ENCODE data around the gene COBL.

The COBL gene

GRCh38 chr7:51327287-51327717 is 10.7 kb upstream of the COBL start:
- DNase-seq, result no peak

- no peak for DNase-seq
Observed at GRCh38 chr7:51326656-51327286, 10.2 kb upstream of the COBL start.

DNA sequence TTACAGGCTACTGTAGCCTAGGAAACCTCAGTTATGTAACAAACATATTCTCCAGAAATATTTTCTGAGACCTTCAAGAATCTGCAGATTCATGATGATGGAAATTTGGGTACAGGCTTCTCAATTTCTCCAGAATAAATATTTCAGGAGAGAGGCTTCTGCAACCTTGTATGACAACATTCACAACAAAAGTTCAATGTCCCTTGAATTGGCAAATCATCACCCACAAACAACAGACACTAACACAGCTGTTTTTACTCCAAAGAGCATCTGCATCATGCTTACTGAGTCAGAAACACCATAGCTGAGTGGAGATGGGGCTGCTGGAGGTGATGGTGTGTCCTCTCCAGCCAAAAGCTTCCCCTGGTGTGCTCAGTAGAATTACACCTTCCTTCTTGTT is 9.3 kb upstream of the COBL start:
- DNase-seq, result no peak

DNA sequence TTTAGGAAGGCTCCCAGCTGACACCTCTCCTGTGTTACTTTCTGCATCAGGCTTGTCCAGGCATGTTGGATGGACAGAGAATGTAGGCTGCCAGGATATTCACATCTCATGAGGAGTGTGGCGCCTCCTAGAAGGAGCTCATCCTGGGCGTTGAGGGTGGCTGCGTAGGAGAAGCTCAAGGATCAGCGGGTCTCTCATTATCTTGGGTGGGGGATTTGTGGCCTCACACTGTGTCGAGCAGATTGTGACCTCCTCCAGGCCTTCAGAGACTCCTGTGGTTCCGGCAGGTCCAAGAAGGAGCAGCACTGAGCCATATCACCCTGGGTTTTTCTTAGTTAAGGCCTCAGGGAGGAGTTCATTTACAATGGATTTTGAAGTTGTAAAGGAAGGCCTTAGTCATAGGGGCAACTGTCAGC is 8.7 kb upstream of the COBL start:
- DNase-seq, result no peak

DNA sequence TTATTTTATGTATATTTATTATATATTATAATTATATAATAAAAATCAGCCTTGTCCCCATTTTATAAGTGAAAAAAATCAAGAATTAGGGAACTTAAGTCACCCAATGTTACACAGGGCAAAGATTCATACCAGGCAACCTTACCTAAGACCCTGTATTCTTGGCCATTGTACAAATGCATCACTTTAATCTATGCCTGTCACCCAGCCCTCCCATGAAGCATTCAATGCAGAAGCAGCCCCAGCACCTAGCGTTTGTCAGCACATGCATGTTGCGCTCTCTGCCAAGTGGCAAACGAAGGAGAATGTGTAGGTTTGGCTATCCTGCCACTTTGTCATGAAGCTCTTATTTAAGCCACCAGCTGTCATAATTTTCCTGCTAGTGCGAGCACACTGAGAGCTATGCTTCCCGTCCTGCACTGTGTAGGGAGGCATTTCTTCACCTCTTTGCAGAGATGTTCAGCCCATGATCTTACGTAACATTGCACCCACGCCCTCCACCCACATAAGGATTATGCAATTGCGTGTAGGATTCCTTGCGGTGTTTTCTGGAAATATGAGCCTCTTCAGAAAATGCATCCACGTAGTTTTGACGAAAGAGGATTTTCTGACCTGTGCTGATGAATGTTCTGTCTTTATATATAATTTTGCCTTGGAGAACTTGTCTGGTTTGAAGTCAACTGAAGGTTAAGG is 7.7 kb upstream of the COBL start:
- no peak for DNase-seq

DNA sequence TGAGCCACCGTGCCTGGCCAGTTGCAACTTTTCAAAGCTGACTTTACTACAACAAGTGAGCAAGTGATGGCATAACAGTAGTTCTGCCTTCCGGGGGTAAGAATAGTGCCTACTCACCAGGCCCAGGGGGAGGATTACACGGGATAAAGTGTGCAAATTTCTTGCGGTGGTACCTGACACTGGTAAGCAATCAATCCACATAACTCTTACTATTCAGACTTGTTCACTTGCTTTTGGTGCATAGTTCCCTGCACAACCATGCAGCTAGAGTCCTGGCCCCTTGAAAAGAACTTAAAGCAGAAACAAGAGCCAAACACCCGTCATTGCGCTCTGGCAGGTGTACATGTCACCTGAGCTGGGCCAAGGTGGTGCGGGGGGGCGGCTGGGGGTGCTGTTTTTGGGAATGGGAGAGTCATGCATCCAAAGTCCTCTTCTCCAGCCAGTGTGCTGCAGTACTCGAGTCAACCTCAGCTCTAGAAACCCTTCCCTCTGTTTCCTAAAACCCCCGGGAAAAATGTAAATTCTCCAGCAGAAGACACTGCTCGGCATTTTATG is 5.4 kb upstream of the COBL start:
- peak in 1 of 3 experiments; percentile 53 for DNase-seq

DNA sequence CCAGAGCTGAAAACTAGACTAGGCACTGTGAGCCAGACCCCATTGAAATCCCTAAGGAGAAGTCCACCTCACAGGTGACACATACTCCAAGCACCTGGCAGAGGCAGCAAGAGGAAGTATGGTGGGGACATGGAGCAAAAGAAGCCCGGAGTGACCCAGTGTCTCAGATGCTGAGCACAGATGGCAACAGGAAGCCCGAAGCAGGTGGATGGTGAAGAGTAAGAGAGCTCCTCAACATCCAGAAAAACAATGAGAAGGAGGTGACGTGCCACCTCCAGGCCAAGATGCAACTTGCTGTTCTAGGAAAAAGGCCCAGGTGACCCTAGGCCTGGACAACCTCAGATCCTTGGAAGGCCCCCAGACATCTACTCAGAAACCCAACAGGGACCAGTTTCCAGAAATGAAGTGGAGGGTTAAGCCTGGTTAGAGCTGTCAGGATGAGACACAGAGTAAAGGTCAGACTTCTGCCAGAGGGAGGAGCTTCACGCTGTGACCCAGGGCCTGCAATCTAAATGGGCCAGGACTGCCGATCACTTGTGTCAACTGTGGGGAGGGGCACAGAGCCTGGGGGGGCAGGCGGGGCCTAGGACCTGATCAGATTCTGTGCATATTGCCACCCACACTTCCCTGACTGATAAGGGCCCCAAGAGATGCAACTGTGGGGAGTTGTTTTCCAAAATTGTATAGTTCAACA is 2.4 kb upstream of the COBL start:
- DNase-seq, result no peak

- peak in 1 of 3 experiments; percentile 12 for DNase-seq
Observed at GRCh38 chr7:51318001-51318400, 1.4 kb upstream of the COBL start.

GRCh38 chr7:51317582-51317910 is 937 bp upstream of the COBL start:
- no peak for DNase-seq

- DNase-seq, result peak in 1 of 3 experiments; percentile 32
Observed at GRCh38 chr7:51316262-51316665, 345 bp downstream of the COBL start.

DNA sequence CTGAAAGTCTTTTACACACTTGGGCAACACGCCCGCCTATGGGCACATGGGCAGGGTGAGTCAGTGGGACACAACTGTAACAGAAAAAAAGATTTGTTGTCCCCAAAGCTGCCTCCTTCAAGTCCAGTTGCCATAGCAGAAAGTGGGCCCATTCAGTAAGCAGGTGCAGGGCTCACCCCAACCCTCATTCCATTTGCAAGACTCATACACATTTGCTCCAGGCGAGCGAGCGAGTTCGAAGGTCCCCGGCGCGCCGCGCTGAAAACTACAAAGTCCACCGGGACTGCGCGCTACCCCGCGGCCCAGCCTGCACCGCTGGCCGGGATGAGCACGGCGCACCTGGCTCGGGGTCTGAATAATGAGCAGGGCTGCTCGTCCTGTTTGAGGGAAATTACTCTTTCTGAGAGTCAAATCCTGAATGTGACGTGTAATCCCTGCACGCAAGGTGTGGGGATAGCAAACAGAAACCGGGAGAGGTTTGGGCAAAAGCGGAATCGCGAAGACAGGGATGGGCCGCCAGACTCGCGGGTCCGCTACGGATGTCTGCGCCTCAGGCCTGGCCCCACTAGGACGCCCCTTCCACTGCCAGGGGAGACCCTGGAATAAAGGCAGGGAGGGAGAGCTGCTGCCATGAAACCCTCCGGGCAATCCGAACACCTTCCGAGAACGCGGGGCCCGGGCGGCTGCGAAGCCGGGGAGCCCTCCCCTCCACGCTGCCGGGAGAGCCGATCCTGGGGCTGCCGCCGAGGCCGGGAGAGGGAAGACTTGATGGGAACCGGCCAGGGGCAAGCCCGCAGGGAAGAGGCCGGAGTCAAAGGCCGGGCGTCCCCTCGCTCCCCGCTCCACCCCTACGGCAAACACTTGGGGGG is 982 bp downstream of the COBL start:
- peak in 1 of 3 experiments; percentile 40 for DNase-seq

DNA sequence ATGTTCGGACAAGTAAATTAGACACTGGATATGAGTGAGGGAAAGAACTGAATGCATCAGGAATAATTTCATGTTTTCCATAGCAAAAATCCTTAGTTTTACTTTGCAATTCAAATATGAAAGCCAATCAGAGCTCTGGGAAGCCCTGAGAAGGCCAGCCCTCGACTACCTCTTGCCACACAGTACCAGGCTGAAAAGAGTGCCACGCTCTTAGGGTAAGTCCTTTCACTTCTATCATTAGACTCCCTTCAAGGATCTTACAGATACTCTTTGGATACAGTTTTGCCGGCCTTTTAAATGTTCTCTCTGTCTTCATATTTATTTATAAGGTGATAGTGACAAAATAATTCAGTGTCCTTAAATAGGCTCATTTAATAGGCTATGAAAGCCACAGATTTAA is 1.9 kb downstream of the COBL start:
- DNase-seq, result peak in 1 of 3 experiments; percentile 16

DNA sequence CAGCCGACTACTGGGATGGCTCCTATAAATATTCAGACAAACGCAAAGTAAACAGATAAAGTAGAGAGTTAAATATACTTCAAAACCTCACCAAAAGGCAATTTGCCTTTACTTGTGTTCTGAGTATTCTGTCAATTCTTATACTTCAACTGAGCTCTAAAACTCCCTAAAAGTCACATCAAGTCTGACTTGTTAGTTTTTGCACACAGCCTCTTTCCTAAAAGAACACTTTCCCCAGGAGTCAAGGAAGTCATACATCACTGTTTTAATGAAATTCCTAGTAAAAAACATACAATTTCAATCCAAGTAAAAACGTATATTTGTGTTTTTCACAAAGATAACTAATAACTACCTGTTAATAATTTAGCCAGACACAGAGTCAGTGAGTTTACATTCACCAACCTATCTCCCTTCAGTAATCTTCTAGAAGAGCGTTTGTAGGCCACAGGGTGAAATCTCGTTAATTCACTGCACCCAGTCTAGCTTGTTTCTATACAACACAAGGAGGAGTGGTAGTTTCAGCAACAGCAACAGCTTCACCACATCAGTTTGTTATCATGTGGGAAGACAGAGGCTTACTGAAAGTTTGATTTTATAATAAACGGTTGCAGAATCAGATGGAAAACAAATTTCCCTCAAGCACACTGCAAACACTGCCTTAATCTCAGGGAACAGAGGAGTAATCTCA is 2.7 kb downstream of the COBL start:
- DNase-seq, result no peak

DNA sequence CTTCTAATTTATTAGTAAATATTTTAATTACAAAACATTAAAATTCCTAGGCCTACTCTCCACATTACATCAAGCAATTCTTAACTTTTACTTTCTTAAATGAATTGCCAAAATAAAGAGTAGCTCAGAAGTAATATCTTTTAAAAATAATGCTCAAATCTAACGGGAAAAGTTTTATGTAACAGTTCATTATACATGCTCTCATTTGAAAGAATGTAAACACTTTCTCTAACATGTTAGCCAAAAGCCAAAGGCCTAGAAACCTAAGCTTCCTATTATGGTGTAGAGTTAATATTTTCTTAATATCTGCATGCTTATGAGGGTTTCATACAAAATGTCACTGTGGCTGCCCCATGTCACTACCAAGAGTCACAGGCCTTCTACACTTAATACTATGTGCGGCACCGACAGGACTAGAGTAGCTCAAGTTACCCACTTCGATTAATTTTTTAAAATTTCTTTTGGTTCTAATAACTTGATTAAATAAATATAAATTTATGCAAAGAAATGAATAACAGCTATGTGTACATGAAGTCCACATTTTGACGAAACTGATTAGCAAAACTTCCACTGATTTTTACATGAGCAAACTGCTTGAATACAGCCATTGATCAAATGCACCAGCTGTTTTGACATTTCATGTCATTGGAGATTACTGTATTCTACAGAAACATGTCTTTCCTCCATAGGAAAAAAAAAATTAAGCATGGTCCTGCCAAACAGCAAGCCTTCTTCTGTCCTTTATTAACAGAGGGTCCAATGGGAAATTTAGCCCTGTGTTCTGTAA is 3.5 kb downstream of the COBL start:
- no peak for DNase-seq

GRCh38 chr7:51311166-51311565 is 5.4 kb downstream of the COBL start:
- DNase-seq, result no peak

- peak in 1 of 3 experiments; percentile 50 for DNase-seq
Observed at GRCh38 chr7:51310131-51310583, 6.5 kb downstream of the COBL start.

DNA sequence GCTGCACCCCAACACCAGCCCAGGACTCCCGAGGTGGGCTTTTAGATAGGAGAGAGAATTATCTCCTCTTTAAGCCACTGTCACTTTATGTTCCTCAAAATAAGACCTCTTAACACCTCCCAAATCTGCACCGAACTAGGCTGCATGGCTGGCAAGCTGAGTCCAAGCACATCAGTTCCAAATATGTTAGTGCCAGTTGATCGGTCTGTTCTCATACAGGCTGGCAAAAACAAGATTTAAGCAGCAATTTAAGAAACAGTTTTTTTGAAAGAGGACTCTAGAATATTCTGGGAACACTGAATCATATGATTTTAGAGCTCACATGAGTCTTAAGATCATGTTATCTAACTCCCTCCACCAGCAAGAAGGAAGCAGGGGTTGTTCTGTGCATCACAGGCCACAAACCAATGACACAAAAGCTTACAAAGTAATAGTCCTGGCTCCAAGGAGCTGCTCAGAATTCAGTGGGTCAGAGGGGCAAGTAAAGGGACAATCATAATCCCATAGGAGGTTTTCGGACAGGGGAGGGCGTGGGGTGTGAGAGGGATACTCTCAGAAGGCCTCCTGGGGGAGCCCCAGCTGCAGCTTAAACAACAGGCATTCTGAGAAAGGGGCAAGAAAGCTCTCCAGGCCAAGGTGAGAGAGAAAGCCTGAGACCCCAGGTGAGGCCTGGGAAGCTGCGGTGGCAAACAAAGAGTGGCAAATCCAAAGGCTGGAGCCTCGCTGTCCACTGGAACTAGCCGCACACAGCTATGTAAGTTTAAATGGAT is 7.1 kb downstream of the COBL start:
- no peak for DNase-seq

DNA sequence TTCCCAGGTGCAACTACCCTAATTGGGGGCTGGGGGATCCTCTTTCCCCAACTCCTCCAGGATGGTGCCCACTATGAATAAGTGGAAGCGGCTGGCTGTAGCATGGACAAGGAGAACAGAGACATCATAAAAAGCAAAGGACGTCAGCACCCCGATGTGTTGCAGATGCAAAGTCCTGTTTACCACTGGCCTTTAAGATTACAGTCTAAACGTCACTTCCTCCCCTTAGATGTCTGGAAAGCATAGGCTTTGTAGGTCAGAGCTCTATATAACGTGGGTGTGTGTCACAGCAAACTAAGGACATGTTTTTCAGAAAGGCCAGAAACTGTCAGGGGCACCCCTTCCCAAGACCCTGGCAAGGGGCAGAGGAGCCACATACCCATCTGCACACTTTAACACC is 7.9 kb downstream of the COBL start:
- DNase-seq, result no peak

DNA sequence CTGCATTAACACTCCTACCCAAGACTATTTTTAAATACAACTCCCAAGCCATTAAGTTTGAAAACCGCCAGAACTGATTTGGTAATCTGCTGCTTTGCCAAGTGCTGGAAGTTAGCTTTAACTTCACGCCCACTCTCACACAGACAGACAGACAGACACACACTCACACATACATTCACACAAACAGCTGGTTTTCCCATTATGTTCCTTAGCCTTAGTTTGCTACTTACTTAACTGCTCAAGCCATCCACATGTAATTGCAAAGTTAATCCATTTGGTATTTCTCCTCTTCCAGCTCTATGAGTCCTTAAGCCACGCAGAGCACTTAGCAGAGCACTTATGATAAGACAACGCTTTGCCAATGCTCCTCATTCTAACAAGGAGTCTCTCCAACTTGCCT is 8.3 kb downstream of the COBL start:
- DNase-seq, result peak in 1 of 3 experiments; percentile 75

GRCh38 chr7:51307651-51308210 is 8.9 kb downstream of the COBL start:
- DNase-seq, result no peak

Data from NCI-H1417 (cell line).